CD4-positive, alpha-beta memory T cell (primary cell): ENCODE data around the gene PRRT1. TPM values are rescaled to one million over a fixed set of nuclear protein-coding genes. Genes with fewer than 3 reads are reported as not detected.
"Not testable (repeated sequence)": the region's sequence is repeated elsewhere in the genome, so short reads cannot be mapped to it uniquely, and the experiment has no call there.

Experiments used
- CTCF ChIA-PET: fragments of 350-600 bp; sonication (Branson Sonifier 250); formaldehyde crosslinking; loops from one replicate; lab custom pipeline; 2021; ENCODE audit warnings: inconsistent platforms; ENCODE audit not compliant: partially characterized antibody; lab: Charles Lee
- POLR2A ChIA-PET: fragments of 350-600 bp; sonication (Branson Sonifier 250); formaldehyde crosslinking; loops from one replicate; lab custom pipeline; 2021; ENCODE audit not compliant: partially characterized antibody; lab: Charles Lee
- DNase-seq, 5 donors: peaks; one replicate each; pipeline versions ENCODE4 v3.0.0 to v3.0.0-alpha.2; 2020 to 2022; ENCODE audit warnings: mixed read lengths in 1 of 5
- H3K27ac ChIP-seq: one replicate; pipeline ENCODE4 v1.7.0; 2013; ENCODE audit warnings: low read depth, low read length
- H3K27me3 ChIP-seq: 2 replicates; pipeline ENCODE4 v1.7.0; 2013; ENCODE audit warnings: mild to moderate bottlenecking, low read length, moderate library complexity; ENCODE audit not compliant: insufficient read depth
- H3K36me3 ChIP-seq: 2 replicates; pipeline ENCODE4 v1.7.0; 2013; ENCODE audit warnings: mild to moderate bottlenecking, low read length, moderate library complexity; ENCODE audit not compliant: insufficient read depth
- H3K4me1 ChIP-seq: 2 replicates; pipeline ENCODE4 v1.7.0; 2013; ENCODE audit warnings: mild to moderate bottlenecking, low read length, moderate library complexity; ENCODE audit not compliant: insufficient read depth
- H3K4me3 ChIP-seq, 2 donors: one replicate each; pipeline ENCODE4 v1.7.0; 2013; ENCODE audit warnings: low read length in 2 of 2, mild to moderate bottlenecking in 1 of 2
- H3K9me3 ChIP-seq, 2 donors: one replicate each; pipeline ENCODE4 v1.7.0; 2013; ENCODE audit warnings: low read length in 2 of 2, control low read depth in 1 of 2; ENCODE audit not compliant: control insufficient read depth in 1 of 2
- H3K27ac Mint-ChIP-seq, 7 donors: one replicate each; pipeline ENCODE4 v1.8.0; 2020 to 2021; ENCODE audit warnings: mixed read lengths in 7 of 7, mild to moderate bottlenecking in 6 of 7, inconsistent platforms in 3 of 7, moderate library complexity in 3 of 7
- H3K27me3 Mint-ChIP-seq, 2 donors: one replicate each; pipeline ENCODE4 v1.8.0; 2020 to 2021; ENCODE audit warnings: mixed read lengths in 2 of 2
- H3K36me3 Mint-ChIP-seq, 2 donors: one replicate each; pipeline ENCODE4 v1.8.0; 2020 to 2021; ENCODE audit warnings: mixed read lengths in 2 of 2, inconsistent platforms in 1 of 2, mild to moderate bottlenecking in 1 of 2
- H3K4me1 Mint-ChIP-seq, 4 donors: one replicate each; pipeline ENCODE4 v1.8.0; 2020 to 2021; ENCODE audit warnings: mixed read lengths in 4 of 4, mild to moderate bottlenecking in 1 of 4
- H3K4me3 Mint-ChIP-seq, 8 donors: one replicate each; pipeline ENCODE4 v1.8.0; 2020 to 2021; ENCODE audit warnings: mixed read lengths in 8 of 8, mild to moderate bottlenecking in 7 of 8, moderate library complexity in 6 of 8, inconsistent platforms in 3 of 8
- H3K9me3 Mint-ChIP-seq, 8 donors: one replicate each; pipeline ENCODE4 v1.8.0; 2020 to 2021; ENCODE audit warnings: mixed read lengths in 8 of 8, mild to moderate bottlenecking in 5 of 8, inconsistent platforms in 3 of 8, moderate library complexity in 1 of 8
- intact Hi-C: fragments of 100-400 bp; cut with micrococcal nuclease; formaldehyde crosslinking; loops from one replicate; pipeline ENCODE4 v1.15.1; 2023
- polyA plus RNA-seq, 2 donors: library from polyadenylated mRNA; unstranded; fragments of 300-500 nt; fragmentation: Illumina TruSeq; gene quantifications; one replicate each; pipeline ENCODE4 v1.2.3, GENCODE V29; 2021
- total RNA-seq, 2 experiments: library from RNA; stranded (reverse); gene quantifications; one replicate each; pipeline ENCODE4 v1.2.3, GENCODE V29; 2021

PRRT1 gene
- total and polyA plus RNA-seq, 4 experiments from 2014 or later = 0.60 to 1.9 (median 1.5) TPM; not detected in 1

GRCh38 chr6:32195902-32196681 lies 44.4 kb upstream of the PRRT1 start:
- Mint-ChIP-seq H3K36me3 (peaks cover 12 to 20% of the 10 kb centered on the region in 2 donors), H3K4me1 (peaks cover 23 to 55% (median 27%) of the 10 kb centered on the region in 4 donors), H3K27me3 (peaks cover 0 to 2% of the 10 kb centered on the region in 2 donors), H3K9me3 (no peaks in the 10 kb centered on the region), H3K27ac (peak overlapping the region; percentile 97 to 100 (median 99)), H3K4me3 (peak overlapping the region; percentile 93 to 100 (median 98))
- Histone ChIP-seq H3K4me1 (peaks cover 33% of the 10 kb centered on the region), H3K27me3 (no peaks in the 10 kb centered on the region), H3K27ac (peak overlapping the region; percentile 98), H3K4me3 (peak overlapping the region; percentile 53 to 97), H3K36me3 (no peaks in the 10 kb centered on the region), H3K9me3 (no peaks in the 10 kb centered on the region)
- intact Hi-C loops = loop anchor here (1.0 to 10.0 kb wide), 8 partner anchors 18 to 1219 kb away; partner anchors contain the start of genes ATF6B, CUTA, HSD17B8 and PHF1
- DNase-seq = peak in 1 of 5 donors; percentile 76
- CTCF ChIA-PET = interaction anchor here (0.8 to 2.5 kb wide), 14 partner anchors 14 to 776 kb away, joined by 3 to 15 read pairs (median 4); partner anchors contain the start of genes AGPAT1, ATF6B, FKBPL and TAP2
- POLR2A ChIA-PET = interaction anchor here (0.6 to 12.7 kb wide), 33 partner anchors 9 to 1076 kb away, joined by 3 to 408 read pairs (median 4); partner anchors contain the start of genes AGPAT1, ATF6B, BAG6 and DDX39B

- H3K4me3 Mint-ChIP-seq = peak overlapping the region; percentile 93 to 100 (median 98)
- ChIA-PET CTCF (interaction anchor here (0.8 to 2.5 kb wide), 14 partner anchors 13 to 776 kb away, joined by 3 to 15 read pairs (median 4); partner anchors contain the start of genes AGPAT1, ATF6B, FKBPL and TAP2), POLR2A (interaction anchor here (0.7 to 12.7 kb wide), 29 partner anchors 9 to 1076 kb away, joined by 3 to 408 read pairs (median 5); partner anchors contain the start of genes AGPAT1, ATF6B, BAG6 and DDX39B)
- H3K36me3 Mint-ChIP-seq = peaks cover 15 to 22% of the 10 kb centered on the region in 2 donors
- Histone ChIP-seq H3K27me3 (no peaks in the 10 kb centered on the region), H3K36me3 (no peaks in the 10 kb centered on the region), H3K4me1 (peaks cover 33% of the 10 kb centered on the region), H3K27ac (peak overlapping the region; percentile 98), H3K9me3 (no peaks in the 10 kb centered on the region), H3K4me3 (peak overlapping the region in 1 of 2 donors; percentile 97)
- peaks cover 0 to 2% of the 10 kb centered on the region in 2 donors for H3K27me3 Mint-ChIP-seq
- peak; percentile 99 to 100 (median 100) for DNase-seq
- peak overlapping the region; percentile 97 to 100 (median 99) for H3K27ac Mint-ChIP-seq
- H3K9me3 Mint-ChIP-seq = no peaks in the 10 kb centered on the region
- intact Hi-C loops = loop anchor here (1.0 to 10.0 kb wide), 7 partner anchors 17 to 1219 kb away; partner anchors contain the start of genes ATF6B, CUTA, HSD17B8 and PHF1
- H3K4me1 Mint-ChIP-seq = peaks cover 23 to 58% (median 27%) of the 10 kb centered on the region in 4 donors
These were observed 43.8 kb upstream of the PRRT1 start for GRCh38 chr6:32195652-32195901.

- CTCF ChIA-PET = interaction anchor here (0.7 to 2.5 kb wide), 15 partner anchors 13 to 777 kb away, joined by 3 to 15 read pairs (median 4); partner anchors contain the start of genes AGPAT1, ATF6B, FKBPL and TAP2
- Histone ChIP-seq H3K27me3 (no peaks in the 10 kb centered on the region), H3K27ac (peak overlapping the region; percentile 98), H3K4me3 (peak overlapping the region; percentile 21 to 97), H3K9me3 (no peaks in the 10 kb centered on the region), H3K36me3 (no peaks in the 10 kb centered on the region), H3K4me1 (peaks cover 33% of the 10 kb centered on the region)
- peak overlapping the region; percentile 95 to 100 (median 99) for H3K27ac Mint-ChIP-seq
- peak in 2 of 5 donors; percentile 52 to 67 for DNase-seq
- intact Hi-C loops = loop anchor here (1.0 to 10.0 kb wide), 7 partner anchors 17 to 1220 kb away; partner anchors contain the start of genes ATF6B, CUTA, HSD17B8 and PHF1
- no peaks in the 10 kb centered on the region for H3K9me3 Mint-ChIP-seq
- POLR2A ChIA-PET = interaction anchor here (0.7 to 12.7 kb wide), 30 partner anchors 9 to 1077 kb away, joined by 3 to 408 read pairs (median 5); partner anchors contain the start of genes AGPAT1, ATF6B, BAG6 and DDX39B
- peaks cover 20 to 28% of the 10 kb centered on the region in 2 donors for H3K36me3 Mint-ChIP-seq
- peak overlapping the region; percentile 93 to 100 (median 98) for H3K4me3 Mint-ChIP-seq
- H3K4me1 Mint-ChIP-seq = peaks cover 23 to 63% (median 27%) of the 10 kb centered on the region in 4 donors
- no peaks in the 10 kb centered on the region for H3K27me3 Mint-ChIP-seq
These were observed 43.3 kb upstream of the PRRT1 start for GRCh38 chr6:32194825-32195651.

- Mint-ChIP-seq H3K4me1 (peaks cover 23 to 64% (median 27%) of the 10 kb centered on the region in 4 donors), H3K4me3 (peak overlapping the region; percentile 93 to 100 (median 98)), H3K27me3 (no peaks in the 10 kb centered on the region), H3K36me3 (peaks cover 21 to 28% of the 10 kb centered on the region in 2 donors), H3K9me3 (no peaks in the 10 kb centered on the region), H3K27ac (peak overlapping the region; percentile 95 to 100 (median 99))
- Histone ChIP-seq H3K27me3 (no peaks in the 10 kb centered on the region), H3K4me1 (peaks cover 34% of the 10 kb centered on the region), H3K4me3 (peak overlapping the region; percentile 21 to 97), H3K27ac (peak overlapping the region; percentile 98), H3K9me3 (no peaks in the 10 kb centered on the region), H3K36me3 (no peaks in the 10 kb centered on the region)
- DNase-seq = no peak
- intact Hi-C loops = loop anchor here (2.0 to 10.0 kb wide), 3 partner anchors 776 to 1220 kb away; partner anchors contain the start of genes CUTA, HSD17B8, PHF1 and RING1
- ChIA-PET CTCF (interaction anchor here (0.7 to 2.5 kb wide), 3 partner anchors 15 to 39 kb away, joined by 3 to 10 read pairs (median 4); partner anchors contain the start of gene AGPAT1), POLR2A (interaction anchor here (1.1 to 12.7 kb wide), 8 partner anchors 8 to 777 kb away, joined by 4 to 408 read pairs (median 18); partner anchors contain the start of genes AGPAT1, ATF6B, BAG6 and FKBPL)
These were observed 42.6 kb upstream of the PRRT1 start for GRCh38 chr6:32194388-32194787.

- Histone ChIP-seq H3K27ac (peak overlapping the region; percentile 98), H3K4me1 (peaks cover 47% of the 10 kb centered on the region), H3K4me3 (peak overlapping the region; percentile 81 to 99)
- peaks cover 29 to 40% of the 10 kb centered on the region in 2 donors for H3K36me3 Mint-ChIP-seq
- H3K27me3 Mint-ChIP-seq, DNase-seq, H3K9me3 Mint-ChIP-seq, H3K27me3 ChIP-seq, H3K9me3 ChIP-seq, H3K36me3 ChIP-seq: not testable (repeated sequence)
- peak overlapping the region; percentile 92 to 100 (median 99) for H3K27ac Mint-ChIP-seq
- intact Hi-C loops = loop anchor here (2.0 to 10.0 kb wide), 3 partner anchors 234 to 1222 kb away; partner anchors contain the start of genes CUTA, HSD17B8, NELFE and PHF1
- H3K4me1 Mint-ChIP-seq = peaks cover 31 to 75% (median 36%) of the 10 kb centered on the region in 4 donors
- CTCF ChIA-PET = interaction anchor here (0.9 to 3.3 kb wide), 6 partner anchors 13 to 75 kb away, joined by 3 to 13 read pairs (median 5); partner anchors contain the start of gene RNF5
- peak overlapping the region; percentile 98 to 100 (median 99) for H3K4me3 Mint-ChIP-seq
- POLR2A ChIA-PET = interaction anchor here (0.7 to 12.7 kb wide), 15 partner anchors 12 to 781 kb away, joined by 3 to 408 read pairs (median 5); partner anchors contain the start of genes AGPAT1, ATF6B, DXO and FKBPL
These were observed 41.4 kb upstream of the PRRT1 start for GRCh38 chr6:32193096-32193495.
